Stimulated activated memory B cell treated with anti-CD40 and anti-IgM and Interleukin-4, amounts not matched to agents 10 μg/mL and 1 μg/mL and 100 μg/mL, for 72 hours (primary cell): ENCODE measurements around the gene LMCD1.

Experiments used
- ATAC-seq: fragments of 150-1000 bp; cut with Tn5 transposase; 2 replicates; pipeline ENCODE4 v1.10.0; 2021
- H3K27ac Mint-ChIP-seq: one replicate; pipeline ENCODE4 v1.8.0; 2022; ENCODE audit warnings: mild to moderate bottlenecking, mixed read lengths
- H3K27me3 Mint-ChIP-seq: one replicate; pipeline ENCODE4 v1.8.0; 2022; ENCODE audit warnings: mixed read lengths
- H3K36me3 Mint-ChIP-seq: one replicate; pipeline ENCODE4 v1.8.0; 2022; ENCODE audit warnings: mixed read lengths
- H3K4me1 Mint-ChIP-seq: one replicate; pipeline ENCODE4 v1.8.0; 2022; ENCODE audit warnings: mixed read lengths
- H3K4me3 Mint-ChIP-seq: one replicate; pipeline ENCODE4 v1.8.0; 2022; ENCODE audit warnings: mild to moderate bottlenecking, moderate library complexity, mixed read lengths
- H3K9me3 Mint-ChIP-seq: one replicate; pipeline ENCODE4 v1.8.0; 2022; ENCODE audit warnings: mixed read lengths

The LMCD1 gene

DNA sequence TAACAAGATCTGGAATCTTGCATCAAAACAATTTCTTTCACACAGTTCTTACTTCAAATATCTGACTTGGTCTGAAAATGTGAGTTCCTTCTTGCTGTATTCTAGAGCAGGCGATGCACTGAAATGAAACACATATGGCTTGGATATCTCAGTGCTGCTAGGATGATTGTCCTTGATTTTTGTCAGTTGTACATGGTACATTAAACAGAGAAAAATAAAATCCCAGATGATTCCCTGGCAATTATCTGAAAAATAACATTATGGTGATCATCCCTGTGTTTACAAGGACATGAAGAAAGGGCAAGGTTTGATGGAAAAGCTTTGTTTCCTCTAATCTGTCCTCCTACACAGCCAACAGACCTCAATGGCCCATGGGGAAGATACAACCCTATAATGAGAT, 10.6 kb downstream of the LMCD1 start:
- H3K36me3 Mint-ChIP-seq = peaks cover 11% of the 10 kb centered on the region
- H3K27ac Mint-ChIP-seq = no peak overlapping the region
- ATAC-seq = no peak
- H3K4me1 Mint-ChIP-seq = peaks cover 13% of the 10 kb centered on the region
- H3K27me3 Mint-ChIP-seq = no peaks in the 10 kb centered on the region
- H3K4me3 Mint-ChIP-seq = no peak overlapping the region
- no peaks in the 10 kb centered on the region for H3K9me3 Mint-ChIP-seq

- no peak for ATAC-seq
- Mint-ChIP-seq H3K27ac (no peak overlapping the region), H3K36me3 (peaks cover 7% of the 10 kb centered on the region), H3K9me3 (no peaks in the 10 kb centered on the region), H3K4me3 (no peak overlapping the region), H3K27me3 (no peaks in the 10 kb centered on the region), H3K4me1 (peaks cover 8% of the 10 kb centered on the region)
Measured at GRCh38 chr3:8516047-8516661, 14.5 kb downstream of the LMCD1 start.

DNA sequence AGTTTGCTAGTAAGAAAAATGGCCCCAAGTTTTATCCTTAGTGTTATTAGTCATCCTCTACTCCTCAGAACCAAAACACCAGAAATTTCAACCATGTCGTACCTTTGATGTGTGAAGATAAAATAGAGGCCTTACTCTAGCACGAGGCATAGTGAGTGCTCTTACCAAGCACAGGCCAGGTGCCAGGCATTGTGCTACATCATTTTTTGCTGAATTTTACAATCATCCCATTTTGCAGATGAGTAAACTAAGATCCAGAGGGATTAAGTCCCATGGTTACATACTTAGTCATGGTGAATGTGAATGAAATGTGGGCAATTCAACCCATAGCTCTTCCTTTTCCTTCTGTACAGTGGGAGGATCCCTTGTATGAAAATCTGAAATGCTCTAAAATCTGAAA, 15.2 kb downstream of the LMCD1 start:
- Mint-ChIP-seq H3K36me3 (peaks cover 13% of the 10 kb centered on the region), H3K27ac (no peak overlapping the region)

GRCh38 chr3:8517487-8517886, 15.9 kb downstream of the LMCD1 start:
- Mint-ChIP-seq H3K4me3 (no peak overlapping the region), H3K27me3 (no peaks in the 10 kb centered on the region), H3K27ac (no peak overlapping the region), H3K36me3 (peaks cover 13% of the 10 kb centered on the region), H3K4me1 (peaks cover 8% of the 10 kb centered on the region), H3K9me3 (no peaks in the 10 kb centered on the region)
- no peak for ATAC-seq

More for the DNA sequence above, 15.2 kb downstream of the LMCD1 start:
- H3K4me3 Mint-ChIP-seq = no peak overlapping the region
- ATAC-seq = no peak
- no peaks in the 10 kb centered on the region for H3K9me3 Mint-ChIP-seq
- H3K4me1 Mint-ChIP-seq = peaks cover 8% of the 10 kb centered on the region
- H3K27me3 Mint-ChIP-seq = no peaks in the 10 kb centered on the region

DNA sequence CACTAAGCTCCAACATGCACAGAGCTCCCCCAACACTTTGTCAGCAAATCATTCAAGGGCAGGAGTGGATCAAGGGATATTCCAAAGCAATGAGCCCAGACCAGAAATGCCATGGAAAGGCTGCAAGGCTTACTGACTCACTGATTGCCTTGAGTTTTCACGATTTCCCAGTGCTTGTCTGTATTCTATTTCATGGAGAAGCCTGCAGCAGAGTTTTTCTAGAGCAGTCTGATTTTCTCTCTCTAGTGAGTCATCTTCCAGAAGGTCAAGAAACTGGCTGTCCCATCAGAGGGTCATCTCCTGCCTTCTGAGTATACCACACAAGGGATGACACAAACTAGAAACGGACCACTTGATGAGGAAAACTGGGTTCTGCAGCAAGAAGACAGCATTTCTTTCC, 16.5 kb downstream of the LMCD1 start:
- Mint-ChIP-seq H3K27ac (no peak overlapping the region), H3K9me3 (no peaks in the 10 kb centered on the region), H3K27me3 (no peaks in the 10 kb centered on the region), H3K36me3 (peaks cover 12% of the 10 kb centered on the region), H3K4me1 (peaks cover 8% of the 10 kb centered on the region), H3K4me3 (no peak overlapping the region)
- ATAC-seq = no peak

GRCh38 chr3:8519156-8519555, 17.5 kb downstream of the LMCD1 start:
- Mint-ChIP-seq H3K27ac (no peak overlapping the region), H3K4me1 (peaks cover 8% of the 10 kb centered on the region), H3K4me3 (no peak overlapping the region), H3K27me3 (no peaks in the 10 kb centered on the region), H3K9me3 (no peaks in the 10 kb centered on the region), H3K36me3 (peaks cover 7% of the 10 kb centered on the region)
- ATAC-seq = no peak

GRCh38 chr3:8519774-8520448, 18.3 kb downstream of the LMCD1 start:
- Mint-ChIP-seq H3K27me3 (no peaks in the 10 kb centered on the region), H3K4me3 (no peak overlapping the region), H3K9me3 (no peaks in the 10 kb centered on the region), H3K27ac (no peak overlapping the region), H3K36me3 (peaks cover 7% of the 10 kb centered on the region), H3K4me1 (peaks cover 8% of the 10 kb centered on the region)
- ATAC-seq = no peak

DNA sequence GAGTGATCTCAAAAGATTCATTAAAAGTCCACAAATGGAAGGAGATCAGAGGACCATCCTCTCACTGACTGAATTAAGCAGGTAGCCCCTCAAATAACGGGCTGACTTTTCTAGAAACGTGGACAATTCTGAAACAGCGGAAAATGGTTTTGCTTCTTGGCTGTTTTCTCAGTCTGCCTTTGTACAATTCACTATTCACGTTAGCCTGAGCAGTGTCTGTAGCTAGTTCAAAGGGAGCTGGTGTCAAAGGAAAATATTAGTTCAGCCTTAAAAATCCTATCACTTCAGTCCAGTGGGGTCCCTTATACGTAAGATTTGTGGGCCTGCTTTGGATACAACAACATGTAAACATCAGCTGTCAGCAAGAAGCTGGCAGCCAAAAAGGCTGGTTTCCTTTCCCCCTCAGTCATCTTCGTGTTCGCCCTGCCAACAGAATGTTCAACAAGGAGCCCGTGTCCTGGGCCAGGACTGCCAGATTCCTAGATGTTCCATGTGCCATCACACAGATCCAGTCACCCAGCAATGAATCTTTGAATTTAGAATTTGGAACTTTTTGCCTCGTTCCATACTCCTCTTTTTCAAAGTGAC, 19.3 kb downstream of the LMCD1 start:
- no peak for ATAC-seq
- Mint-ChIP-seq H3K27ac (no peak overlapping the region), H3K9me3 (no peaks in the 10 kb centered on the region), H3K4me1 (peaks cover under 1% of the 10 kb centered on the region), H3K27me3 (no peaks in the 10 kb centered on the region), H3K4me3 (no peak overlapping the region), H3K36me3 (peaks cover 7% of the 10 kb centered on the region)

GRCh38 chr3:8523041-8523440, 21.4 kb downstream of the LMCD1 start:
- Mint-ChIP-seq H3K4me3 (no peak overlapping the region), H3K36me3 (peaks cover 7% of the 10 kb centered on the region), H3K9me3 (no peaks in the 10 kb centered on the region), H3K27me3 (no peaks in the 10 kb centered on the region), H3K27ac (no peak overlapping the region), H3K4me1 (no peaks in the 10 kb centered on the region)
- no peak for ATAC-seq

GRCh38 chr3:8524249-8524648, 22.6 kb downstream of the LMCD1 start:
- Mint-ChIP-seq H3K9me3 (no peaks in the 10 kb centered on the region), H3K27ac (no peak overlapping the region), H3K27me3 (no peaks in the 10 kb centered on the region), H3K4me1 (no peaks in the 10 kb centered on the region), H3K36me3 (peaks cover 7% of the 10 kb centered on the region), H3K4me3 (no peak overlapping the region)
- no peak for ATAC-seq

DNA sequence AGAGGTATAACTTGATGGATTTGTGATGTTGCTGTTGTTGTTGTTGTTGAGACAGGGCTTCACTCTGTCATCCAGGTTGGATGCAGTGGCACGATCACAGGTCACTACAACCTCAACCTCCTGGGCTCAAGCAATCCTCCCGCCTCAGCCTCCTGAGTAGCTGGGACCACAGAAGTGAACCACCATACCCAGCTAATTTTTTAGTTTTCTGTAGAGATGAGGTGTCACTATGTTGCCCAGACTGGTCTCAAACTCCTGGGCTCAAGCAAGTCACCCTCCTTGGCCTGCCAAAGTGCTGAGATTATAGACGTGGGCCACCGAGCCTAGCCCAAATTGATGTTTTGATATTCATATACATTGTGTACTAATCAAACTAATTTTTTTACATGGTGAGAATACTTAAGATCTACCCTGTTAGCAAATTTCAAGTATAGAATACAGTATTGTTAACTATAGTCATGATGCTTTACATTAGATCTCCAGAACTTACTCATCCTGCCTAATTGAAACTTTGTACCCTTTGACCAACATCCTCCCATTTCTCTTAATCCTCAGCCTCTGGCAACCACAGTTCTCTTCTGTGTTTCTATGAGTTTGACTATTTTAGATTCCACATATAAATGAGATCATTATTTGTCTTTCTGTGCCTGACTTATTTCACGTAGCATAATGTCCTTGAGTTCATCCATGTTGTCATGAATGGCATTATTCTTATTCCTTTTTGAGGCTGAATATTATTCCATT, 23.2 kb downstream of the LMCD1 start:
- Mint-ChIP-seq H3K36me3 (peaks cover 7% of the 10 kb centered on the region), H3K4me1 (no peaks in the 10 kb centered on the region), H3K27ac (no peak overlapping the region), H3K27me3 (no peaks in the 10 kb centered on the region), H3K9me3 (no peaks in the 10 kb centered on the region), H3K4me3 (no peak overlapping the region)
- ATAC-seq = no peak

DNA sequence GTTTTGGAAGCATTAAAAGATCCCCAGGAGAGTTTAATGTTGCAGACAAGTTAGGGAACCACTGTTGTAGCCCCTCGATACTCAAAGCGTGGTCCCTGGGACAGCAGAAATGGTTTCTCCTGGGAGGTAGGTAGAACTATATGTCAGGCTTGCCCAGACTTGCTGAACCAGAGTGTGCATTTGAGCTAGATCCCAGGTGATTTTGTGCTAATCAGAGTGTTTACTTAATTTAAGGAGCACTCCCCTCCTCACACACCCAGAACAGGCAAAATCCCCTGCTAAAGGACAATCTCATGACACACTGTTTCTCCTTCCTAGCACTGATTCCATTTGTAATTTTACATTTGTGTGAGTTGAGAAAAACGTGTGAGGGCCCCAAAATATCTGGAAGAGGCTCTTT, 24.3 kb downstream of the LMCD1 start:
- ATAC-seq = no peak
- Mint-ChIP-seq H3K9me3 (no peaks in the 10 kb centered on the region), H3K27ac (no peak overlapping the region), H3K4me1 (no peaks in the 10 kb centered on the region), H3K4me3 (no peak overlapping the region), H3K27me3 (no peaks in the 10 kb centered on the region), H3K36me3 (peaks cover 7% of the 10 kb centered on the region)

DNA sequence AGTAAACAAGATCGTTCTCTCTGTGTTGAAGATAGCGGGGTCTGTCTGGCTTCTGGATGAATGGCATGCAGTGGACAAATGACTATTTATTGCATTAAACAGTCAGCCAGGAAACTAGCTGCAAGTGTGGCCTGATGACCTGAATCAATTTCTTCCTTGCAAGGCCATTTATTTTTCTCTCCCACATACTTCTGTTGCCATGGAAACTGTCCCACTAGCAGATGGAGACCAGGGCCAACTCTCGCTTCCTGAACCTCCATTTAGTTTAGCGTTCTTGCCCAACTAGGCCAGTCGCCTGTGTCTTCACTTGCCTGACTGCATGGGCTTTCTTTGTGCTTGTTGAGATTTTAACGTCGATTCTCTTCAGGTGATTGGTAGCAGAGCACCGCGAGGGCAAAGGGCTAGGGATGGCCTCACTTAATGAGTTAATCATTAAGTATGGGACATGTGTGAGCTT, 27.6 kb downstream of the LMCD1 start:
- no peaks in the 10 kb centered on the region for H3K36me3 Mint-ChIP-seq
- no peak for ATAC-seq
- no peak overlapping the region for H3K4me3 Mint-ChIP-seq
- no peak overlapping the region for H3K27ac Mint-ChIP-seq
- H3K9me3 Mint-ChIP-seq = no peaks in the 10 kb centered on the region
- no peaks in the 10 kb centered on the region for H3K4me1 Mint-ChIP-seq
- no peaks in the 10 kb centered on the region for H3K27me3 Mint-ChIP-seq

DNA sequence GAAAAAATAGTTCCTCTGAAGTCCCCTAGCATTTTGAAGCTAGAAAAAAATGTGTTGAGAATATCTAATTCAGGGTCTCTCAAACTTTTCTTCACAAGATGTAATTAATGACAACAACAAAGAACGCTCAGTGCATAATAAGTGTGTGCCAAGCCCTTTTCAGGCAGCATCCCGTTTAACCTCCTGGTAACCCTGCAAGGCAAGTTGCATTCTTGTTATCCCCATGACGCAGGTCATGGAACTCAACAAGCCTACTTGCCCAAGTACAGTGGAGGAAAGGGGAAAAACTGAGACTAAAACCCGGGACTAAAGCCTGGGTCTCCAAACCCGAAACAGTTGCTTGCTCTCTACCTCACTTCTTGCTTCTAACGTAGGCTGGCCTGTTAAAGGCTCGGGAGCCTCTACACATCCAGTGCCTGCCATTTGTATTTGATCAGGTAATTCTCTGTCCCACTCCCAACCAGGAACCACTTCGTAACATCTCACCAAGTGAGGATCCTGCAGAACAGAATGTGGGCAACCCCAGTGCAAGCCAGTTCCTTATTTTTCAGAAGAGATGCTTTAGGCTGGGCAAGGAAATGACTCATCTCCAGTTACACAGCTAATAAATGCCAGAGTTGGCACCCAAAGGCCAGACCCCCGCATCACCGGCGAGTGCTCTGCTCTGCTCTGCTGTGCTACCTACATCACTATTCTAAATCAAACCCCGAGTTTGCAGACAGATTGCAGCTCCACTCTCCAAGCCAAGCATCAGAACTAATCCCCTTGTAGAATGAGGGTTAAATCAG, 28.3 kb downstream of the LMCD1 start:
- Mint-ChIP-seq H3K4me3 (no peak overlapping the region), H3K9me3 (no peaks in the 10 kb centered on the region), H3K27ac (no peak overlapping the region), H3K27me3 (no peaks in the 10 kb centered on the region), H3K4me1 (no peaks in the 10 kb centered on the region), H3K36me3 (no peaks in the 10 kb centered on the region)
- peak; percentile 69 for ATAC-seq

DNA sequence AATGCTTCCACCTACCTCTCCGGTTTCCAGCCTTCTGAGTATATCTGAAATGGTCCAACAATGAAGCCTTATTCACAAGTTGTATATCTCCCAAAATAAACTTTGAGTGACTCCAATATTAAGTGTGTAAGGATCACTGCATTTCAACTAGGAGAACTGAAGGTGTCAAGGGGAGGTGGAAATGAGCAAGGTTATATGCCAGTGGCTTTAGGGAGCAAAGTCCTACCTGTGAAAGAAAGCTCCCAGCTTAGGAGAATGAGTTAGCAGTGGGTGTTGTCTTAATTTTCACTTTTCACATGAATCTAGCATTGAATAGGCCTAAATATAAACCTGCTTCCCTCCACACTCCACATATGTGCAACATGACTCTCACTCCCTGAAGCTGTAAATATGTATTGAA, 29.0 kb downstream of the LMCD1 start:
- Mint-ChIP-seq H3K4me1 (no peaks in the 10 kb centered on the region), H3K36me3 (no peaks in the 10 kb centered on the region), H3K4me3 (no peak overlapping the region), H3K9me3 (no peaks in the 10 kb centered on the region), H3K27ac (no peak overlapping the region), H3K27me3 (no peaks in the 10 kb centered on the region)
- no peak for ATAC-seq
